Activated T-cell treated with anti-CD3 and anti-CD28 coated beads, Interleukin-2, amount 50 U/mL, for 4 hours (primary cell): ENCODE measurements around the gene COL6A3. TPM values are rescaled to one million over a fixed set of nuclear protein-coding genes. Genes with fewer than 3 reads are reported as not detected.
A peak's percentile ranks its signal among the peaks of the same experiment; 100 is the strongest.

ENCODE experiments used
- ATAC-seq, 2 donors: fragments of 200-7000 bp; cut with Tn5 transposase; one replicate each; pipeline ENCODE4 v1.10.0; 2021
- DNase-seq: peaks from one replicate; pipeline ENCODE4 v3.0.0-alpha.2; 2020
- H3K27me3 Mint-ChIP-seq: one replicate; pipeline ENCODE4 v1.8.0; 2021; ENCODE audit warnings: low read depth, mixed read lengths
- H3K36me3 Mint-ChIP-seq: one replicate; pipeline ENCODE4 v1.8.0; 2022; ENCODE audit warnings: mixed read lengths; ENCODE audit not compliant: insufficient read depth
- H3K4me1 Mint-ChIP-seq: one replicate; pipeline ENCODE4 v1.8.0; 2021; ENCODE audit warnings: low read depth, mixed read lengths
- H3K4me3 Mint-ChIP-seq: one replicate; pipeline ENCODE4 v1.8.0; 2021; ENCODE audit warnings: mild to moderate bottlenecking, moderate library complexity, mixed read lengths
- H3K9me3 Mint-ChIP-seq: one replicate; pipeline ENCODE4 v1.8.0; 2021; ENCODE audit warnings: mixed read lengths
- total RNA-seq, 3 donors: library from RNA; stranded (reverse); gene quantifications; one replicate each; pipeline ENCODE4 v1.2.1, GENCODE V29; 2021

The COL6A3 gene
- total RNA-seq, 3 donors from 2014 or later: 19.2 to 33.2 (median 19.4) TPM

DNA sequence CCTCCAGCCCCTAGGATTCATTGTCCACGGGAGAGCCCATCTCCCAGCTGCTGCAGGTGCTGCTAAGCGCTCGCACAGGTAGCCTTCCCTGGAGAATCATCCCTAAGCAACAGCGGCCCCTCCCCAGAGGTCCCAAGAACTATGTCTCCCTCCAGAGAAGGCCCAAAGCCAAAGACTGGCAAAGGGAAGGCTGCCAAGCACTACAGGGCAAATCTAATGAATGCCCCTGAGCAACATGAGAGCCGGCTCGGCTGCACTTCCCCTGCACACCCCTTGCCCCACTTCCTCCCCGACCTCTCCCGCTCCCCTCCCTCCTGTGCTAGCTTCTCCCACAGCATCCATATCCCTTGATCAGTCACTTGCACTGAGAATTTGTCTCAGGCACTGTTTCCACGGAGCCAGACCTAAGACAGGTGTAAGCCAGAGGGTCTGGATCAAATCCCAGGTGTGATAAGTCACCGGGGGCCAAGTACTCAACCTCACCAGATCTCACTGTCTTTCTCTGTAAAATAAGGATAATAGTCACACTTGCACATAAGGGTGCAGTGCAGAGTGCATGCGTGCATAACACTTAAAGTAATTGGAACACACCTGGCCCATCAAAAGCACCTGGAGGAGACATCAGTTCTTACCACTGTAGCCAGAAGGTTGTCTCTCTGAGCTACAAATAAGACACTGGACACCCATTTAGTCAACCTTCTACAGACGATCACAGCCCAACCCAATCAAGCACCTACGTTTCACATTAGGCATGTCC lies 20.1 kb upstream of the COL6A3 start:
- DNase-seq (no peak), ATAC-seq (no peak)
- H3K27me3 Mint-ChIP-seq: no peaks in the 10 kb centered on the region
- no peaks in the 10 kb centered on the region for H3K36me3 Mint-ChIP-seq
- H3K4me1 Mint-ChIP-seq: peaks cover 95% of the 10 kb centered on the region
- H3K4me3 Mint-ChIP-seq: peak overlapping the region; percentile 87
- no peaks in the 10 kb centered on the region for H3K9me3 Mint-ChIP-seq

DNA sequence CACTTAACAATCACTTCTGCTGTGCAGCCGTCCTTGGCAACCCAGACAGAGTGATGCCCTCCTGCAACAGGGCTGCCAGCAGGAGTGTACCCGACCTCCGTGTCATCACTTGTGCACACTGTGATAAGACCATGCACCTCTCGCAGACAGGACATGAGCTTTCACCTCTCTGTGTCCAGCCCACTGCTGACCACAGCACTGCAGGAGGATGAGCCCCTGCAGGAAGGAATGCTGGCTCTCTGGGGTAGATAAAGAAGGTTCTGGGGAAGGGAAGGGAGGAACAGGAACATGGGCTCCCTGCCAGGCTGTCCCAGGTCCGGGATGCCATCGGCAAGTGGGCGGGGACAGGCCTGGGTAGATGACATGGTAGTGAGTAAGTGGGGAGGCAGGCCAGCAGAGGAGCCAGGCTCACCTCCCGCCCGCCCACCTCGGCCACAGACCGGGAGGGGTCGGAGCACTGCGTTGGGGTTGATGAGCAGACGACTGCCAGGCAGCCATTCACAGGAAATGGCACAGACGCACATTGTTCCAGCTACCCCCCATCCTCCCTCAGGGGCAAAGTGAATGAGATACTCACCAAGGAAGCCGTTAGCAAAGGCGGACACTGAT lies 18.6 kb upstream of the COL6A3 start:
- Mint-ChIP-seq H3K4me1 (peaks cover 97% of the 10 kb centered on the region), H3K27me3 (no peaks in the 10 kb centered on the region), H3K36me3 (peaks cover 4% of the 10 kb centered on the region), H3K4me3 (peak overlapping the region; percentile 87), H3K9me3 (no peaks in the 10 kb centered on the region)
- peak; percentile 51 to 57 for ATAC-seq
- DNase-seq: peak; percentile 84

DNA sequence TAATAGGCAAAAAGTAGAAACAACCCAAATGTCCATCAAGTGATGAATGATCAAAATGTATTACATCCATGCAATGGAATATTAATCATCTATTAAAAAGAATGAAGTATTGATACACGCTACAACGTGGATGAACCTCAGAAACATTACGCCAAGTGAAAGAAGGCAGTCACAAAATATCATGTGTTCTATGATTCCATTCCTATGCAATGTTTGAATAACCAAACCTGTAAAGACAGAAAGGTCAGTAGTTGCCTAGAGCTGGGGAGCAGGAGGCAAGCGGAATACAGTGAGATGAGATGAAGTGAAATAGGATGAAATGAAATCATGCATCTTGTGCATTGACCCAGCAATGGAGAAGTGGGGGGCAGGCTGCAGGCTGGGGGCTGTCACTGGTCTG lies 17.9 kb upstream of the COL6A3 start:
- H3K27me3 Mint-ChIP-seq: no peaks in the 10 kb centered on the region
- H3K9me3 Mint-ChIP-seq: no peaks in the 10 kb centered on the region
- peak overlapping the region; percentile 87 for H3K4me3 Mint-ChIP-seq
- no peak for ATAC-seq
- peaks cover 97% of the 10 kb centered on the region for H3K4me1 Mint-ChIP-seq
- H3K36me3 Mint-ChIP-seq: peaks cover 4% of the 10 kb centered on the region
- no peak for DNase-seq

DNA sequence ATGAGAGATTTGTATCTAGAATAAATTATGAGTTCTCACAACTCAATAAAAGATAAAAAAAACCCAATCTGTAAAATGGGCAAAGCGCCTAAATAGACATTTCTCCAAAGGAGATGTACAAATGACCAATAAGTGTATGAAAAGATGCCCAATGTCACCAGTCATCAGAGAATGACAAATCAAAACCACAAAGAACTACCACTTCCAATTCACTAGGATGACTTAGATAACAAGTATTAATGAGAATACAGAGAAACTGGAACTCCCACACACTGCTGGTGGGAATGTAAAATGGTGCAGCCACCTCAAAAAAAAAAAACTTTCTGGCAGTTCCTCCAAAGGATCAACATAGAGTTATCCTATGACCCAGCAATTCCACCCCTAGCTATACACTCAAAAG lies 17.4 kb upstream of the COL6A3 start:
- Mint-ChIP-seq H3K4me3 (peak overlapping the region; percentile 87), H3K9me3 (no peaks in the 10 kb centered on the region), H3K36me3 (peaks cover 4% of the 10 kb centered on the region), H3K27me3 (no peaks in the 10 kb centered on the region), H3K4me1 (peaks cover 99% of the 10 kb centered on the region)
- ATAC-seq (no peak), DNase-seq (no peak)

DNA sequence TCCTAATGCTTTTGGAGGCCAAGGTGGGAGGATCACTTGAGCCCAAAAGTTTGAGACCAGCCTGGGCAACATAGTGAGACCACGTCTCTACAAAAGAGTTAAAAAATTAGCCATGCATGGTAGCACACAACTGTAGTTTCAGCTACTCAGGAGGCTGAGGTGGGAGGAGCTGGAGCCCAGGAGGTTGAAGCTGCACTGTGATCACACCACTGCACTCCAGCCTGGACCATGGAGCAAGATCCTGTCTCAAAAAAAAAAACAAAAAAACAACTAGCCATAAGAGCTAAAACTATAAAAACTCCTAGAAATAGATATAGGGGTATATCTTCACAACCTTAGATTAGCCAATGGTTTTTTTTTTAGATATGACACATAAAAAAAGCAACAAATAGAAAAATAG lies 16.9 kb upstream of the COL6A3 start:
- no peak for DNase-seq
- no peak overlapping the region for H3K4me3 Mint-ChIP-seq

DNA sequence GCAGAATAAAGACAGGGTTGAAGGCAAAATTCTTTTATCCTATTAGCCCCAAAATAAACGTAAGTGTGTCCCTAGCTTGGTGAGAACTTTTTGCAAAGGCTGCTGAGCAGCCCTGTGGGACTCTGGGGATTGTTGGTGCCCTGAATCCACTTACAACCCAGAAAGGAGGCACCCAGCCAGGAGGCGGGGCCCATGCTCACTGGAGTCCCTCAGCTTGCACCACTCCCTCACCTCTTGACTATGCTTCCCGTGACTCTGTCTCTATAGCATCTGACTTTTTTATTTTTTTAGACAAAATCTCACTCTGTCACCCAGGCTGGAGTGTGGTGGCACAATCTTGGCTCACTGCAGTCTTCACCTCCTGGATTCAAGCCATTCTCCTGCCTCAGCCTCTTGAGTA lies 15.8 kb upstream of the COL6A3 start:
- Mint-ChIP-seq H3K4me3 (no peak overlapping the region), H3K36me3 (peaks cover 4% of the 10 kb centered on the region), H3K9me3 (no peaks in the 10 kb centered on the region), H3K27me3 (no peaks in the 10 kb centered on the region), H3K4me1 (peaks cover 89% of the 10 kb centered on the region)
- ATAC-seq (no peak), DNase-seq (no peak)

More for the DNA sequence above, 16.9 kb upstream of the COL6A3 start:
- H3K9me3 Mint-ChIP-seq: no peaks in the 10 kb centered on the region
- peaks cover 94% of the 10 kb centered on the region for H3K4me1 Mint-ChIP-seq
- peaks cover 4% of the 10 kb centered on the region for H3K36me3 Mint-ChIP-seq
- no peaks in the 10 kb centered on the region for H3K27me3 Mint-ChIP-seq
- ATAC-seq: no peak

DNA sequence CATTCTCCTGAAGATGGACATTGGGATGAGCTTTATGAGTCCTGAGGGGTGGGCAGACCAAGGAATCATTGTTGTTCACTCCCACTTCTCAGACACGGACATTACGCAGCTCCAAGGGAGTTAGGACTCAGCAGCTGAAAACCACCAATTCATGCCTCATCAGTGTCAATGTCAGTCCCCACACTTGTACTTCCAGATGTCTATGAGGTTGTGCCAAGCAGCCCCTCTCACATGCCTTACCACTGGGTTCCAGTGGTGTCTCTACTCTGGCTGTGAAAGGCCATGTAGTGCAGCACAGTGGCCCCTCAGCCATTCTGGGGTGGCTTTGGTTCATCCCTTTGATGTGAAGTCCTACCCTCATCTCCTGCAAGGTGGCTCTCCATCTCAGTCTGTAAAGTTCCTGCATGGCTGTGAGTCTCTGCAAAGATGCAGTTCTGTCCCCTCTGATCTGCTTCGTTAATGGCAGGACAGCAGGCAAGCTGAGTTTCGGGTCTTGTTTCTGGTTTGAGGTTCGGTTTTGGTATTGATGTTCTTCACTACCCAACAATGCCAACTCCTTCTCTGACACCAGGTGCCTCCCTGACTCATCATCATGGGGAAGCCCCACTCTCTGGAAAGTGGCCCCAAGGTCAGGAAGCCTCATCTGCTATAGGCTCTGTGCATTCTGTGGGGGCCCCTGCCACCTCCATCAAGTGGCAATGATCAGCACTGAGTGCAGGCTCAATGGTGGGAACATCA lies 14.0 kb upstream of the COL6A3 start:
- Mint-ChIP-seq H3K36me3 (peaks cover 8% of the 10 kb centered on the region), H3K27me3 (no peaks in the 10 kb centered on the region), H3K4me1 (peaks cover 78% of the 10 kb centered on the region), H3K4me3 (peak overlapping the region; percentile 55), H3K9me3 (no peaks in the 10 kb centered on the region)
- DNase-seq: peak; percentile 64
- peak; percentile 84 to 86 for ATAC-seq

DNA sequence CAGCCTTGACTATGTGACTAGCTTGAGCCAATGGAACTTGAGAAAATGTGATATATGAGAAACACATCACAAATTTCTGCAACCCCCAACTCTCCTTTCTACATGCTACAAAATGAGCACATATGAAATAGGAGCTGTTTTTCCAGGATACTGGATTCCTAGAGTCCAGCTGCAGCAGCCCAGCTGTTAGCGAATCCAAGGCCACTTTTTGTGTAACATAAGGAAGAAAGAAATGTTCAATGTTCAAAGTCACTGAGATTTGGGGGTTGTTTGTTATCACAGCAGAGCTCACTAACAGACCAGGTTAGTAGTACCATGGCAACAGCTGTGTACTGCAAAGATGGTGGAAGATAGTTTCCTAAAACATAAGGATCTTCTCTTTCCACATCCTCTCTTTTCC lies 12.6 kb upstream of the COL6A3 start:
- no peak overlapping the region for H3K4me3 Mint-ChIP-seq
- peaks cover 73% of the 10 kb centered on the region for H3K4me1 Mint-ChIP-seq
- peaks cover 12% of the 10 kb centered on the region for H3K36me3 Mint-ChIP-seq
- DNase-seq (no peak), ATAC-seq (no peak)
- no peaks in the 10 kb centered on the region for H3K9me3 Mint-ChIP-seq
- no peaks in the 10 kb centered on the region for H3K27me3 Mint-ChIP-seq

DNA sequence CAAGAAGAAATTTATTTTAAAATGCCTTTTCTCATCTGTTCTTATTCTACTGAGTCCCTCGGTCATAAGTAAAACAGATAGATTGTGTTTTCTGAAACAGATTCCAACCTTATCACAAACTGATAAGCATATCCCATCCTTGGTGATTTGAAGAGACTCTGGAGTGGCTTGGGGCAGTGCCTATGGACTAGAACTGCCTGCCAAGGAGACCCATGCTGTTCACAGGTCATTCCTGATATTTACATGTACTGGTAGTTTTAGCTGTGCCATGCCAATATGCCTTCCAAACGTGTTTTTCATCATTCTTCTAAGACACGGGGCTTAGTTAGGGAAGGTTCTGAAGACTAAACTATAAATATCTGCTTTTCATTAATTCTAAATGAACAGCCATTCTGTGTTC lies 11.4 kb upstream of the COL6A3 start:
- H3K9me3 Mint-ChIP-seq: no peaks in the 10 kb centered on the region
- H3K4me3 Mint-ChIP-seq: no peak overlapping the region
- H3K4me1 Mint-ChIP-seq: peaks cover 66% of the 10 kb centered on the region
- ATAC-seq: no peak
- H3K36me3 Mint-ChIP-seq: peaks cover 12% of the 10 kb centered on the region
- peaks cover 2% of the 10 kb centered on the region for H3K27me3 Mint-ChIP-seq
- no peak for DNase-seq

DNA sequence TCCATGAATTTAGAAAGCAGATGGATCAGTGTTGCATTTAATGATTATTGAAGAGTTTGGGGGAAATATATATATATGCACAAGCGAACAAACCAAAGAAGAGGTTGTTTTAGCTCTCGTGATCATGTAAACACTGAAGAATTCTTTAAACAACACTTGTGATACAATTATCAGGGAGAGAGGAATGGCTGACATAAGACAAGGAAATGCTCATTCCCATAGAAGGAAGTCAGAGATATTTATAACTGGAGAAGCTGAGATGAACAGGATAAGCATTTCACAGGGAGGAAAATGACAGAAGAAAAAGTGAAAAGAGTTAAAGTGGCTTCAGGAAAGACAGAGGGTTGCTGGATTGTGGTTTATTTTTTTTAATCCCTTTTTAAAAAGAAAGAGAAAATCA lies 10.6 kb upstream of the COL6A3 start:
- Mint-ChIP-seq H3K9me3 (no peaks in the 10 kb centered on the region), H3K27me3 (peaks cover 2% of the 10 kb centered on the region), H3K36me3 (peaks cover 13% of the 10 kb centered on the region), H3K4me3 (no peak overlapping the region), H3K4me1 (peaks cover 58% of the 10 kb centered on the region)
- DNase-seq (no peak), ATAC-seq (no peak)

DNA sequence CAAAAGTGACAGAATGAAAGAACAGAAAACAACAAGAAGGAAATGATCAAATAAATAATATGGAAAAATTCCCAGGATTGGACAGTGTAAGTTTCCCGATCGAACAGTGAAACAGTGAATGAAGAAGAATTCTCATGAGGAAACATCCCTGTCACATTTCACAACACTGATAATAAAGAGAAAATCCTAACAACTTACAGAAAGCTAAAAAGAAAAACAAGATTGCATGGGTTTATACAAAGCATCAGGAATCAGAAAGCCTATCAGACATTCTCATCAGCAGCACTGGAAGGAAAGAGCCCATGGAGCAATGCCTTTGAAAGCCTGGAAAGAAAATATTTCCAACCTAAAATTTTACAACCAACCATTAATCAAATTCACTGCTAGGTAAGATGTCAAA lies 9.9 kb upstream of the COL6A3 start:
- no peaks in the 10 kb centered on the region for H3K9me3 Mint-ChIP-seq
- H3K4me1 Mint-ChIP-seq: peaks cover 52% of the 10 kb centered on the region
- peaks cover 2% of the 10 kb centered on the region for H3K27me3 Mint-ChIP-seq
- DNase-seq: no peak
- no peak overlapping the region for H3K4me3 Mint-ChIP-seq
- H3K36me3 Mint-ChIP-seq: peaks cover 13% of the 10 kb centered on the region
- no peak for ATAC-seq

DNA sequence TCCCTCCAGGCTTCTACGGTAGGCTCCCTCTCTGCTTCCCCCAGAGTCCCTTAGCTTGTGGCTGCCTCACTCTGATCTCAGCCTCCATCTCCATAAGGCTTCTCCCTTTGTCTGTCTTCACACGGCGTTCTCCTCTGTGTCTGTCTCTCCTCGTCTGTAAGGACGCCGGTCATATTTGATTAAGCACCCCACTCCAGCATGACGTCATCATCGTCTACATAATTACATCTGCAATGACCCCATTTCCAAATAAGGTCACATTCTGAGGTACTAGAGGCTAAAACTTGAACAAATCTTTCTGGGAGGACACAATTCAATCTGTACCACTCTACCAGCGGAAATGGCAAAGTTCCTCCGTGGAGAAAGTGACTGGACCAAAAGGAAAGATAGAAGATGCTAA lies 8.3 kb upstream of the COL6A3 start:
- H3K4me3 Mint-ChIP-seq: no peak overlapping the region
- no peak for DNase-seq
- H3K36me3 Mint-ChIP-seq: peaks cover 9% of the 10 kb centered on the region

DNA sequence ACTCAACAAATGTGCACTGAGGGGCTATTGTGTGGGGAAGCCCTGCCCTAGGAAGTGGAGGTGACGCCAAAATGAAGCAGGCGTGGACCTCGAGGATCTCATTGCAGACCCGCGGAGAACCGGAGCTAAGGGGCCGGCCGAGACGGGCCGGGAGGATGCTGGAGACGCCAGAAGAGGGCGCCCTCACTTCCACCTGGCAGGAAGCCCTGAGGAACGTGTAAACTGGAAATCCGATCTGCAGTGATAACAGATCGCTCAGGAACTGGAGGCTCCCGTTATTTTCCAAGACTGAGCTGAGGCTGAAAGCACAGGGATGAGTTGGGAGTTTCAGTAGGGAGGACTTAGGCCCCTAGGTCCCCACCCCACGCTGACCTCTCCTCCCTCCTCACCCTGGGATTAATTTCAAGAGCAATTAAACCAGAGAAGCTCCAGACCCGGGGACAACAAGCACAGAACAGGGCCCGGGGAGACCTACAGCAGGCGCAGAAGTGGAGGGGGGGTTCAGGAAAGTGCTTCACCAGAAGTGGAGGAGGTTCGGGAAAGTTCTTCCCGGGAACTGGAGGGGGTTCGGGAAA lies 7.7 kb upstream of the COL6A3 start:
- Mint-ChIP-seq H3K4me3 (peak overlapping the region; percentile 56), H3K9me3 (no peaks in the 10 kb centered on the region), H3K36me3 (peaks cover 9% of the 10 kb centered on the region), H3K27me3 (peaks cover 2% of the 10 kb centered on the region), H3K4me1 (peaks cover 29% of the 10 kb centered on the region)
- DNase-seq (peak; percentile 83), ATAC-seq (peak; percentile 94 to 96)

More for the DNA sequence above, 8.3 kb upstream of the COL6A3 start:
- H3K27me3 Mint-ChIP-seq: peaks cover 2% of the 10 kb centered on the region
- peaks cover 36% of the 10 kb centered on the region for H3K4me1 Mint-ChIP-seq
- no peak for ATAC-seq
- H3K9me3 Mint-ChIP-seq: no peaks in the 10 kb centered on the region

DNA sequence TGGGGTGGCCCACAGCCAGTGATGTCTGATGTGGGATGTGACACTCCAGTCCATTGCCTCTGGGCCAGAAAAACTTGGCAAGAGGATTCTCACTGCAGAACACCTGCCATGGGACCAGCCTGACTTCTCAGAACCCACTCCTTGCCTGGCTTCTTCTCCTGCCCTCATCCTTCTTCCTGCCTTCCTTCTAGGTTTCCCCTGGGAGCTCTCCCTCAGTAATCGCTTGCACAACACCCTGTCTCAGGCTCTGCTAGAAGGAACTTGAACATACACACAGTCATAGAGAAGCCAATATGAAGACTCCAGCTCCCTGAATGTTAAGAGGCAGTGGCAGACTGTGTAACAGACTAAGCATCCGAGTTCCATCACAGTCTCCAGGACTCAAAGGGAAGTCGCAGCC lies 4.3 kb upstream of the COL6A3 start:
- no peak for ATAC-seq
- Mint-ChIP-seq H3K4me3 (no peak overlapping the region), H3K27me3 (peaks cover 2% of the 10 kb centered on the region), H3K36me3 (peaks cover 8% of the 10 kb centered on the region), H3K9me3 (no peaks in the 10 kb centered on the region), H3K4me1 (peaks cover 14% of the 10 kb centered on the region)
- no peak for DNase-seq
